Measurements from ENCODE around the gene FSIP1.

The FSIP1 gene

GRCh38 chr15:39799552-39800011 is 16.9 kb upstream of the FSIP1 start:
- TF ChIP-seq, protein P1, sequence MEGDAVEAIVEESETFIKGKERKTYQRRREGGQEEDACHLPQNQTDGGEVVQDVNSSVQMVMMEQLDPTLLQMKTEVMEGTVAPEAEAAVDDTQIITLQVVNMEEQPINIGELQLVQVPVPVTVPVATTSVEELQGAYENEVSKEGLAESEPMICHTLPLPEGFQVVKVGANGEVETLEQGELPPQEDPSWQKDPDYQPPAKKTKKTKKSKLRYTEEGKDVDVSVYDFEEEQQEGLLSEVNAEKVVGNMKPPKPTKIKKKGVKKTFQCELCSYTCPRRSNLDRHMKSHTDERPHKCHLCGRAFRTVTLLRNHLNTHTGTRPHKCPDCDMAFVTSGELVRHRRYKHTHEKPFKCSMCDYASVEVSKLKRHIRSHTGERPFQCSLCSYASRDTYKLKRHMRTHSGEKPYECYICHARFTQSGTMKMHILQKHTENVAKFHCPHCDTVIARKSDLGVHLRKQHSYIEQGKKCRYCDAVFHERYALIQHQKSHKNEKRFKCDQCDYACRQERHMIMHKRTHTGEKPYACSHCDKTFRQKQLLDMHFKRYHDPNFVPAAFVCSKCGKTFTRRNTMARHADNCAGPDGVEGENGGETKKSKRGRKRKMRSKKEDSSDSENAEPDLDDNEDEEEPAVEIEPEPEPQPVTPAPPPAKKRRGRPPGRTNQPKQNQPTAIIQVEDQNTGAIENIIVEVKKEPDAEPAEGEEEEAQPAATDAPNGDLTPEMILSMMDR (IDR thresholded peaks at IDR 0.05; ENCODE audit: extremely low read depth, missing control alignments) = no peak
- DNase-seq (ENCODE audit: low spot score) = no peak

DNA sequence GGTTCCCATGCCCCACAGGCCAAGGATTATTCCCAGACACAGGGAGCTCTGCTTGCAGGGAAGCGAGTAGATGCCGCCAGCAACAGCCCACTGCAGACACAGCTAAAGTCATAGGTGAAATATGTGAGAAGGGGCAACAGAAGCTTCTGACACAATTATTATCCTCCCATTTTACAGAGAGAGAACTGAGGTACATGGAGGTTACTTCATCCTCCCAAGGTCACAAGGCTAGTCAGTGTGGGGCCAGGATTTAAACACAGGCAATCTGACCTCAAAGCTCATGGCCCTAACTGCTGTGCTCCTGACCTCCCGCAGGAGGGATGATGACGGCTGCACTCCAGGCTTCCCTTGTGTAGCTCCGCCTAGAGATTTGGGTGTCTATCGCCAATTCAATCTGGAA is 15.7 kb upstream of the FSIP1 start:
- no peak for DNase-seq (ENCODE audit: low spot score)

GRCh38 chr15:39797407-39797806 is 14.8 kb upstream of the FSIP1 start:
- no peak for DNase-seq (ENCODE audit: low spot score)
- TF ChIP-seq, protein P1 (IDR thresholded peaks at IDR 0.05; ENCODE audit: extremely low read depth, missing control alignments) = no peak

More for the DNA sequence above, 15.7 kb upstream of the FSIP1 start:
- TF ChIP-seq, protein P1 (IDR thresholded peaks at IDR 0.05; ENCODE audit: extremely low read depth, missing control alignments) = no peak

- TF ChIP-seq, protein P1 (IDR thresholded peaks at IDR 0.05; ENCODE audit: extremely low read depth, missing control alignments) = no peak
- DNase-seq (ENCODE audit: low spot score) = no peak
These were observed 14.0 kb upstream of the FSIP1 start for GRCh38 chr15:39796601-39797000.

GRCh38 chr15:39795486-39795885 is 12.8 kb upstream of the FSIP1 start:
- TF ChIP-seq, protein P1 (IDR thresholded peaks at IDR 0.05; ENCODE audit: extremely low read depth, missing control alignments) = no peak
- no peak for DNase-seq (ENCODE audit: low spot score)

GRCh38 chr15:39794954-39795353 is 12.3 kb upstream of the FSIP1 start:
- TF ChIP-seq, protein P1 (IDR thresholded peaks at IDR 0.05; ENCODE audit: extremely low read depth, missing control alignments) = no peak
- DNase-seq (ENCODE audit: low spot score) = no peak

GRCh38 chr15:39793923-39794322 is 11.3 kb upstream of the FSIP1 start:
- TF ChIP-seq, protein P1 (IDR thresholded peaks at IDR 0.05; ENCODE audit: extremely low read depth, missing control alignments) = no peak

More at GRCh38 chr15:39793923-39794322, 11.3 kb upstream of the FSIP1 start:
- DNase-seq (ENCODE audit: low spot score) = no peak
